Type B pancreatic cell (in vitro differentiated cells): ENCODE data around the gene MMP15. TPM values are rescaled to one million over a fixed set of nuclear protein-coding genes. Genes with fewer than 3 reads are reported as not detected.

Source experiments
- DNase-seq: peaks from one replicate; pipeline ENCODE4 v3.0.0; 2021; ENCODE audit warnings: mixed read lengths; ENCODE audit not compliant: unreplicated experiment; ENCODE audit errors: extremely low spot score
- H3K27ac Mint-ChIP-seq: 2 replicates; pipeline ENCODE4 v1.8.0; 2021; ENCODE audit warnings: mild to moderate bottlenecking, mixed read lengths
- H3K27me3 Mint-ChIP-seq: 2 replicates; pipeline ENCODE4 v1.8.0; 2021; ENCODE audit warnings: mixed read lengths
- H3K36me3 Mint-ChIP-seq: 2 replicates; pipeline ENCODE4 v1.8.0; 2021; ENCODE audit warnings: mixed read lengths
- H3K4me1 Mint-ChIP-seq: one replicate; pipeline ENCODE4 v1.8.0; 2021; ENCODE audit warnings: mixed read lengths; ENCODE audit not compliant: unreplicated experiment
- H3K4me3 Mint-ChIP-seq: 2 replicates; pipeline ENCODE4 v1.8.0; 2021; ENCODE audit warnings: mild to moderate bottlenecking, mixed read lengths
- H3K9me3 Mint-ChIP-seq: 2 replicates; pipeline ENCODE4 v1.8.0; 2021; ENCODE audit warnings: mixed read lengths
- total RNA-seq: library from RNA; stranded (reverse); gene quantifications from 2 replicates; pipeline ENCODE4 v1.2.1, GENCODE V29; 2021; ENCODE audit warnings: low replicate concordance
- TF ChIP-seq, protein P1 (sequence below): fragments of 200-600 bp; sonication (generic); conservative IDR thresholded peaks from 2 replicates; pipeline ENCODE4 v1.5.0; 2021; ENCODE audit warnings: antibody characterized with exemption, mild to moderate bottlenecking

The MMP15 gene
- total RNA-seq, 1 donor from 2014 or later: 33.2 TPM

DNA sequence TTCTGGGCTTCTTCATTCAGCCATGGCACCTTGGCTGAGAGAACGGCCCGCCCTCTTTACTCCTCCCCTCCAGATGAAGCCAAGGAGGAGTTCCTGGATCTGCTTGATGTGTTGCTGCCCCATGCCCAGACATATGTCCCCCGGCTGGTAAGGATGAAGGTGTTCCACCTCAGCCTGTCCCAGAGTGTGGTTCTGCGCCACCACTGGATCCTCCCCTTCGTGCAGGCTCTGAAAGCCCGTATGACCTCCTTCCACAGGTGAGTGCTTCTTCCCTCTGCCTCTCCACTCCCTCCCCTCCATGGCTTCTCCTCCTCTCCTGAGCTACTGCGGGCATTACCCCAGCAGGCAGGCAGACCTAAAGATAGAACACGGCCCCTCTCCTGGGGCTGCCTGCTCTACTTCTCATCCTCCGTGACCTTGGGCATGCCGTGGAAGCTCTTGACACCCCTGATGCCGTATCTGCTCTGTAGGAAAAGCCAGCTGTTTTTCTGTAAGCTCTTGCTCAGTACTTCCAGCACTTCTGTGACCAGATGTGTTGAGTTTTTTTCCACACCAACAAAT lies 15.6 kb upstream of the MMP15 start:
- H3K4me1 Mint-ChIP-seq: peaks cover 9% of the 10 kb centered on the region
- no peak for DNase-seq
- no peaks in the 10 kb centered on the region for H3K27me3 Mint-ChIP-seq
- H3K36me3 Mint-ChIP-seq: peaks cover 21% of the 10 kb centered on the region
- TF ChIP-seq, protein P1, sequence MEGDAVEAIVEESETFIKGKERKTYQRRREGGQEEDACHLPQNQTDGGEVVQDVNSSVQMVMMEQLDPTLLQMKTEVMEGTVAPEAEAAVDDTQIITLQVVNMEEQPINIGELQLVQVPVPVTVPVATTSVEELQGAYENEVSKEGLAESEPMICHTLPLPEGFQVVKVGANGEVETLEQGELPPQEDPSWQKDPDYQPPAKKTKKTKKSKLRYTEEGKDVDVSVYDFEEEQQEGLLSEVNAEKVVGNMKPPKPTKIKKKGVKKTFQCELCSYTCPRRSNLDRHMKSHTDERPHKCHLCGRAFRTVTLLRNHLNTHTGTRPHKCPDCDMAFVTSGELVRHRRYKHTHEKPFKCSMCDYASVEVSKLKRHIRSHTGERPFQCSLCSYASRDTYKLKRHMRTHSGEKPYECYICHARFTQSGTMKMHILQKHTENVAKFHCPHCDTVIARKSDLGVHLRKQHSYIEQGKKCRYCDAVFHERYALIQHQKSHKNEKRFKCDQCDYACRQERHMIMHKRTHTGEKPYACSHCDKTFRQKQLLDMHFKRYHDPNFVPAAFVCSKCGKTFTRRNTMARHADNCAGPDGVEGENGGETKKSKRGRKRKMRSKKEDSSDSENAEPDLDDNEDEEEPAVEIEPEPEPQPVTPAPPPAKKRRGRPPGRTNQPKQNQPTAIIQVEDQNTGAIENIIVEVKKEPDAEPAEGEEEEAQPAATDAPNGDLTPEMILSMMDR: no peak
- no peak overlapping the region for H3K4me3 Mint-ChIP-seq
- H3K27ac Mint-ChIP-seq: no peak overlapping the region
- no peaks in the 10 kb centered on the region for H3K9me3 Mint-ChIP-seq

DNA sequence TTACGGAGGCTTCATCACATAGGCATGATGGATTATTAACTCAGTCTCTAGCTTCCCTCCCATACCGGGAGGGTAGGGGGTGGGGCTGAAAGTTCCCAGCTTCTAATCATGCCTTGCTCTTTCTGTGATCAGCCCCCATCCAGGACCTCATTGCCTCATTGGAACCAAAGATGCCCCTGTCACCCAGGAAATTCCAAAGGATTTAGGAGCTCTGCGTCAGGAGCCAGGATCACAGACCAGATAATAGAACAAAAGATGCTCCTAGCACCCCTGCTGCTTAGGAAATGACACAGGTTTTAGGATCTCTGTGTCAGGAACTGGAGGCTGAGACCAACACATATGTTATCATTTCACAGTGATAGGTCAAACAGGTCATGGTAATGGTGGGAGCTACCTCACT lies 14.7 kb upstream of the MMP15 start:
- Mint-ChIP-seq H3K27ac (no peak overlapping the region), H3K9me3 (no peaks in the 10 kb centered on the region), H3K27me3 (no peaks in the 10 kb centered on the region), H3K4me1 (peaks cover 9% of the 10 kb centered on the region), H3K36me3 (peaks cover 21% of the 10 kb centered on the region), H3K4me3 (no peak overlapping the region)
- DNase-seq: no peak
- TF ChIP-seq, protein P1: no peak

DNA sequence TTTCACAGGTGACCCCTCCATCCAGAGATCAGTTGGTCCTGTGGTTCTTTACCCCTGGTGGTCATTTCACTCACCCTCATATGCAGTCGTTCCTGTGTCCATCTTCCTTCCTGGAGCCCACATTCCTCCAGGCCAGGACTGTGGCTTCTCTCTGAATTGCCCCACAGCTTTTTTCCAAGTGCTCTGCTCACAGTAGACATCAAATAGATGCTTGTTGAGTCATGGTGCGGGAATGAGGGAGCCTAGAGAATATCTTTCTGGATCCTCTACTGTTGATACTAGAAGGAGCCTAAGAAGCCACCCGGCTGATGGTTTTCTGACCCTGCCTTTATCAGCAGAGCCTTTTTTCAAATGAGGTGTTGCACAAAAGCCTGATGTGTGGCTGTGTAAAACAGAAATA lies 13.9 kb upstream of the MMP15 start:
- Mint-ChIP-seq H3K4me1 (peaks cover 9% of the 10 kb centered on the region), H3K27ac (no peak overlapping the region), H3K36me3 (peaks cover 21% of the 10 kb centered on the region), H3K9me3 (no peaks in the 10 kb centered on the region), H3K4me3 (no peak overlapping the region), H3K27me3 (no peaks in the 10 kb centered on the region)
- TF ChIP-seq, protein P1: no peak
- DNase-seq: no peak

DNA sequence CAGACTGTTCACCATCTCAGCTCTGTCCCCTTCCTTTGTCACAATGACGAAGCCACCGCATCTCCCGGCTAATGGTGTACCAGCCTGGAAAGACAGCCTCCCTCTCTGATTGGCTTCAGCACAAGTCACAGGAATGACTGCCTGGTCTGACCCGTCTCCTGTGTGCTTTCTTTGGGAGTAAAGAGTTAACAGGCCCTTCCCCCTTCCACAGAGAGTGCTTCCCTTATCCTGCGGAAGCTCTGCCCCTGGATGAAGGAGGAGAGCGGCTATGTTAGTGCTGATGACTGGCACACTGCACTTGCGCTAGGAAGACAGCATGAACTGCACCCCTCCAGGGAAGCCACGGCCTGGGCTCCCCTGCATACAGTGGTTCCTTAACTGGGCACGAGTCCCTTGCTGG lies 13.1 kb upstream of the MMP15 start:
- Mint-ChIP-seq H3K27ac (no peak overlapping the region), H3K36me3 (peaks cover 15% of the 10 kb centered on the region), H3K27me3 (no peaks in the 10 kb centered on the region), H3K4me3 (no peak overlapping the region), H3K9me3 (no peaks in the 10 kb centered on the region), H3K4me1 (peaks cover 9% of the 10 kb centered on the region)
- TF ChIP-seq, protein P1: no peak
- no peak for DNase-seq

DNA sequence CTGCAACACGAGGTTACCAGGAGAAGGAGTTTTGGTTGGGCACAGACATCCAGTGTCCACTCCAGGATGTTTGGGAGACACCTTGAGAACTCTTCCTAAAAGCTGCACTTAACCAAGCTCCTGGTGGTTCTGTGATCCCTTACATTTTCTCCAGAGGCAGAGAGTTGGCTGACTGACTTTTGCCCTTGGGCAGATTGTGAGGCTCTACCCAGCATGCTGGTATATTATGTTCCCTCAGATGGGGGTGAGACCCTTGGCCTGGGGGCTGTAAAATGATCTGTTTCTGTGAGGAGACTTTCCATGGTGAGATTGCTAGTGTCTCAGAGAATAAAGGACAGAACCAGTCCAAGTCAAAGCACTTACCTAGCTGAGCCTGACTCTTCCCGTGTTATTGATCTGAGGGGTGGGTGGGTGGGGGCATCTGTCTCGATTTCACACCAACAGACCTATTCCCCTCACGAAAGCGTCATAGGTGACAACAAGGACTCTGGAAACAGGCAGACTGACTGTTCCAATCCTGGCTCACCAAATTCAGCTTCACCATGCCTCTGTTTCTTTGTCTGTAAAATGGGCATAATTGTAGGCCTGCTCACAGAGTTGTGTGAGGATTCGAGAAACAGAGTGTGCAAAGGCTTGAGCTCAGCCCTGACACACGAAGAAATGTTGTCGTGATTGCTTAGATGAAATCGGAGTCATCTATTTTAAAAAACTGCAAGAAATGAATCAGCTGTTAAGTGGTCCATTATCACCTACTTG lies 12.2 kb upstream of the MMP15 start:
- H3K4me3 Mint-ChIP-seq: no peak overlapping the region
- H3K36me3 Mint-ChIP-seq: peaks cover 15% of the 10 kb centered on the region
- no peaks in the 10 kb centered on the region for H3K9me3 Mint-ChIP-seq
- H3K27ac Mint-ChIP-seq: no peak overlapping the region
- no peak for DNase-seq
- peaks cover 9% of the 10 kb centered on the region for H3K4me1 Mint-ChIP-seq
- no peaks in the 10 kb centered on the region for H3K27me3 Mint-ChIP-seq
- TF ChIP-seq, protein P1: no peak
